Ascending aorta (tissue), 2 donors: Measurements from ENCODE around the gene FAM200A. TPM values are rescaled to one million over a fixed set of nuclear protein-coding genes. Genes with fewer than 3 reads are reported as not detected.
"Not testable (repeated sequence)": the region's sequence is repeated elsewhere in the genome, so short reads cannot be mapped to it uniquely, and the experiment has no call there.

Experiments used
- DNase-seq, 2 donors: peaks; one replicate each; pipeline ENCODE4 v3.0.0-alpha.2; 2019; ENCODE audit warnings: low spot score in 2 of 2
- H3K27ac ChIP-seq, 2 donors: fragments of 200-600 bp; sonication (generic); one replicate each; pipeline ENCODE4 v1.5.1; 2016 to 2017; ENCODE audit warnings: mild to moderate bottlenecking in 1 of 2
- H3K27me3 ChIP-seq: fragments of 200-600 bp; sonication (generic); one replicate; pipeline ENCODE4 v1.5.1; 2017
- H3K36me3 ChIP-seq, 2 donors: fragments of 200-600 bp; sonication (generic); one replicate each; pipeline ENCODE4 v1.5.1; 2016
- H3K4me1 ChIP-seq, 2 donors: fragments of 200-600 bp; sonication (generic); one replicate each; pipeline ENCODE4 v1.5.1; 2016 to 2017; ENCODE audit warnings: mild to moderate bottlenecking in 1 of 2
- H3K4me3 ChIP-seq, 2 donors: fragments of 200-600 bp; sonication (generic); one replicate each; pipeline ENCODE4 v1.5.1; 2016 to 2017; ENCODE audit warnings: mild to moderate bottlenecking in 1 of 2
- H3K9me3 ChIP-seq, 2 donors: fragments of 200-600 bp; sonication (generic); one replicate each; pipeline ENCODE4 v1.5.1; 2016
- intact Hi-C: fragments of 100-400 bp; cut with DNase I; formaldehyde crosslinking; loops from one replicate; pipeline ENCODE4 v1.15.1; 2023
- total RNA-seq: library from RNA; depleted of rRNA; stranded (reverse); fragments of >200 nt; gene quantifications from one replicate; pipeline ENCODE4 v1.1.0, GENCODE V29; 2016
- TF ChIP-seq, protein P1 (sequence below), 3 experiments: fragments of 200-600 bp in 2 of 3; fragments of 450-650 bp in 1 of 3; sonication (generic) in 2 of 3; IDR thresholded peaks; one replicate each; pipeline ENCODE4 v1.5.1; 2016 to 2019; ENCODE audit warnings: antibody characterized with exemption in 3 of 3, mild to moderate bottlenecking in 1 of 3, moderate library complexity in 1 of 3

FAM200A gene
- total RNA-seq, 1 donor from 2014 or later: 0.64 TPM

DNA sequence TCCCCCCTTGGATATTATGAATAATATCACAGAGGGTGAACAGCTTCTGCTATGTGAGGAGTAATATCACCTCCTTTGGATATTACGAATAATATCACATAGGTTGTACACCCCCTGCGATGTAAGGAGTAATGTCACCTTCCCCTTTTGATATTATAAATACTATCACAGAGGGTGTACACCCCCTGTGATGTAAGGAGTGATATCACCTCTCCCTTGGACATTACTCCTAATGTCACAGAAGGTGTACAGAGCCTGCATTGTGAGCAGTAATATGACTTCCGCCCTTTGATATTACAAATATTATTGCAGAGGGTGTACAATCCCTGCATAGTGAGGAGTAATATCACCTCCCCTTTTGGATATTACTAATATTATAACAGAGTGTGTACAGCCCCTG is 37.0 kb upstream of the FAM200A start:
- Histone ChIP-seq H3K27me3 (no peaks in the 10 kb centered on the region), H3K4me1 (no peaks in the 10 kb centered on the region), H3K27ac (no peak overlapping the region), H3K36me3 (no peaks in the 10 kb centered on the region), H3K9me3 (no peaks in the 10 kb centered on the region), H3K4me3 (no peak overlapping the region)
- DNase-seq: no peak
- intact Hi-C loops: no loop called here
- TF ChIP-seq, protein P1, sequence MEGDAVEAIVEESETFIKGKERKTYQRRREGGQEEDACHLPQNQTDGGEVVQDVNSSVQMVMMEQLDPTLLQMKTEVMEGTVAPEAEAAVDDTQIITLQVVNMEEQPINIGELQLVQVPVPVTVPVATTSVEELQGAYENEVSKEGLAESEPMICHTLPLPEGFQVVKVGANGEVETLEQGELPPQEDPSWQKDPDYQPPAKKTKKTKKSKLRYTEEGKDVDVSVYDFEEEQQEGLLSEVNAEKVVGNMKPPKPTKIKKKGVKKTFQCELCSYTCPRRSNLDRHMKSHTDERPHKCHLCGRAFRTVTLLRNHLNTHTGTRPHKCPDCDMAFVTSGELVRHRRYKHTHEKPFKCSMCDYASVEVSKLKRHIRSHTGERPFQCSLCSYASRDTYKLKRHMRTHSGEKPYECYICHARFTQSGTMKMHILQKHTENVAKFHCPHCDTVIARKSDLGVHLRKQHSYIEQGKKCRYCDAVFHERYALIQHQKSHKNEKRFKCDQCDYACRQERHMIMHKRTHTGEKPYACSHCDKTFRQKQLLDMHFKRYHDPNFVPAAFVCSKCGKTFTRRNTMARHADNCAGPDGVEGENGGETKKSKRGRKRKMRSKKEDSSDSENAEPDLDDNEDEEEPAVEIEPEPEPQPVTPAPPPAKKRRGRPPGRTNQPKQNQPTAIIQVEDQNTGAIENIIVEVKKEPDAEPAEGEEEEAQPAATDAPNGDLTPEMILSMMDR (IDR thresholded peaks at IDR 0.05): no peak

DNA sequence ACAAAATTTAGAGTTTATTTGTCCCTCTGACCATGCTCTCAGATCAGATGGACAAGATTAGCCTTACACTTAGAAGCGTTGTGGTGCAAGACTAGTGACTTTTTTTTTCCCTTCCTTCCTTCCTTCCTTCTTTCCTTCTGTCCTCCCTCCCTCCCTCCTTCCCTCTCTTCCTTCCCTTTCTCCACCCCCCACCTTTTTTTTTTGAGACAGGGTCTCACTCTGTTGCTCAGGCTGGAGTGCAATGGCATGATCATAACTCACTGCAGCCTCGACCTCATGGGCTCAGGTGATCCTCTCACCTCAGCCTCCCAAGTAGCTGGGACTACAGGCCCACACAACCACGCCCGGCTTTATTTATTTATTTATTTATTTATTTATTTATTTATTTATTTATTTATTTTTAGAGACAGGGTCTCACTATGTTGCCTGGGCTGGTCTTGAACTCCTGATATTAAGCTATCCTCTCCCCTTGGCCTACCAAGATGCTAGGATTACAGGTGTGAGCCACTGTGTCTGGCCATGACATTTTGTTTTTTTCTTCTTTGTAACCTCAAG is 28.9 kb upstream of the FAM200A start:
- DNase-seq, H3K36me3 ChIP-seq, H3K9me3 ChIP-seq, H3K27me3 ChIP-seq, H3K4me1 ChIP-seq, intact Hi-C loops, H3K27ac ChIP-seq: not testable (repeated sequence)
- peak overlapping the region; percentile 80 to 87 for H3K4me3 ChIP-seq

DNA sequence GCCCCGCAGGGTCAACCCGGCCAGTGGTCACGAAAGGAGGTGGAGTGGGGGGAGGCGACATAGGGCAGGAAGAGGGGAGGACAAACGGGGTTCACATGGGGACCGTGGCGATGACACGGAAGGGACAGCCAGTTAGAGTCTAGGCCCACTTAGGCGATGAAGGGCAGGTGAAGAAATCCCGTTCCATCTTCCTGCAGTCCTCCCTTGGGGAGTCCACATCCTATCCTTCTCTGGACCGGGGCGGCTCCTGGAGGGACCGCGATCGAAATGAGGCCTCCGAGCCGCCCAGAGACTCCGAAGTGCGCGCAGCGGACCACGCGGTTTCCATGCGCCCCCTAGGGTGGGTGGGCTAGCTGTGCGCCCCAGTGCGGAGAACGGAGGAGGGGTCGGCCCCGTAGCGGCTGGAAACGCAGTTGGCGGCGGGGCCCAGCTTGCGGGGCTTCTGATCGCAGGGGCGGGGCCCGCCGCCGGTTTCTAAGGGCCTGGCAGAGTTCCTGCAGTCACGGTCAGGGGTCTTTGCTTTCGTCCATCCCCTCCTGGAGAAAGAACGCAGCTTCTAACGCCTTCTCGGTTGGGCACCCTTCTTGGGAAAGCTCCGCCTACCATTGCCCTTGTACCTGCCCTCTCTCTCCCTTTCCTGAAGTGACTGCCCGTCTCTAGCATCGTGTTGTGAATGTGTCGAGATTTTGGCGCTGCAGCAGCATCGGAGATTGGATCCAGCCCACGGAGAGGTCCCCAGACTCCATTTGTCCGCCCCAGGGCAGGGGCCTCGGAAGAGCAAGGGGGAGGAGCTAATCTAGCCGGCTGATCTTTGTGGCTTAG is 28.3 kb upstream of the FAM200A start:
- no peaks in the 10 kb centered on the region for H3K27me3 ChIP-seq
- H3K9me3 ChIP-seq: no peaks in the 10 kb centered on the region
- no peak for DNase-seq
- intact Hi-C loops: no loop called here
- H3K4me3 ChIP-seq: peak overlapping the region; percentile 80 to 87
- H3K36me3 ChIP-seq: no peaks in the 10 kb centered on the region
- peak overlapping the region in 1 of 2 donors; percentile 6 for H3K27ac ChIP-seq
- H3K4me1 ChIP-seq: no peaks in the 10 kb centered on the region
- TF ChIP-seq, protein P1 (IDR thresholded peaks at IDR 0.05): peak in 2 of 3 experiments; percentile 6 to 38

DNA sequence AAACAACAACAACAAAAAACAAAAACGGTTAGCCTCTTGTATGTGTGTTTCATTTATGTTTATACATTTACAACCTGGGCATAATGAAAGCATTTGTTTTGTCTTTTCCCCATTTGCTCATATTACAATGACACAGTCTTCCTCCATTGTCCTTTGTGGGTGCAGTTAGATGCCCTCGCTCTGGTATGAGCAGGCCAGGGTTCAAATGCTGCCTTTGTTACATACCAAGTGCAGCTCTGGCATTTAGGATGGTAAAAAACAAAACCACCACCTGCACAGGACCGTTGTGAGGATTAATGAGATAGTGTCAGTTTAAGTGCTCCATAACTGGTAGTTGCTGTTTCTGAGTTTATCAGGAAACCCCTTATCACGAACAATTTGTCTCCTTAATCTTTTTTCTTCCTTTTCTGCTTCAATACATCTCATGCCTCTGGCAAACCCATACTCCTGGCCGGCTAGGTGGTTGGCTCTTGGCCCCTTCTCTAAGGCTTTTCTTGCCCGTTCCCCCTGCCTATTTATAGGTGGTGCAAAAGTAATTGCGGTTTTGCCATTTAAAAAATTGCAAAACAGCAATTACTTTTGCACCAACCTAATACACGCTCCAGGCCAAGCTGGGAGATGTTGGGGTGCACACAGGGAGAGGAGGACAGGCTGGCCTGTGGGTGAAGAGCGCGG is 27.5 kb upstream of the FAM200A start:
- intact Hi-C loops: no loop called here
- Histone ChIP-seq H3K27ac (no peak overlapping the region), H3K4me3 (peak overlapping the region; percentile 80 to 87), H3K4me1 (no peaks in the 10 kb centered on the region), H3K36me3 (no peaks in the 10 kb centered on the region), H3K27me3 (no peaks in the 10 kb centered on the region), H3K9me3 (no peaks in the 10 kb centered on the region)
- no peak for DNase-seq
- TF ChIP-seq, protein P1 (IDR thresholded peaks at IDR 0.05): no peak

DNA sequence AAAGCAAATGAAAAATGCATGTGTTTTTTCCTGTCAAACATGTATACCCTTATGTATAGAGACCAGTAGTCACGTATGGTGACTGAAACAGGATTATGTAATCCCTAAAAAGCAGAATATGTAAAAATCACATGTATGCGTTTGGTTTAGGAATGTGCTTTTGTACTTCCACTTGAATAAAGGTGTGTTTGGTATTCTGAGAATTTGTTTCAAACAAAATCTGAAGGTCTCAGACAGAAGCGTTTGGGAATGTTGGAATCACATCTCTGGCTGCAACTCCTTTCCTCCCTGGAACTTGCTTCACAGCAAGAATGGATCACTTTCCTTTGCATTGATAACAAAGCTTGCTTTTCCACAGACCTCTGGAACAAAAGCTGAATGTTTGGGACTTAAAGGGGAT is 24.3 kb upstream of the FAM200A start:
- no peak overlapping the region for H3K27ac ChIP-seq
- TF ChIP-seq, protein P1 (IDR thresholded peaks at IDR 0.05): no peak
- peaks cover 9 to 29% of the 10 kb centered on the region in 2 donors for H3K36me3 ChIP-seq
- intact Hi-C loops: no loop called here
- no peaks in the 10 kb centered on the region for H3K9me3 ChIP-seq
- no peak for DNase-seq
- H3K4me1 ChIP-seq: no peaks in the 10 kb centered on the region
- no peak overlapping the region for H3K4me3 ChIP-seq
- no peaks in the 10 kb centered on the region for H3K27me3 ChIP-seq

DNA sequence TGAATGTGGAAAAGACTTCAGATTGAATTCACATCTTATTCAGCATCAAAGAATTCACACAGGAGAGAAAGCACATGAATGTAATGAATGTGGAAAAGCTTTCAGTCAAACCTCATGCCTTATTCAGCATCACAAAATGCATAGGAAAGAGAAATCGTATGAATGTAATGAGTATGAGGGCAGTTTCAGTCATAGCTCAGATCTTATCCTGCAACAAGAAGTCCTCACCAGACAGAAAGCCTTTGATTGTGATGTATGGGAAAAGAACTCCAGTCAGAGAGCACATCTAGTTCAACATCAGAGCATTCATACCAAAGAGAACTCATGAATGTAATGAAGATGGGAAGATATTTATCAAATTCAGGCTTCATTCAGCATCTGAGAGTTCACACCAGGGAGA is 21.3 kb upstream of the FAM200A start:
- H3K36me3 ChIP-seq: peaks cover 17 to 45% of the 10 kb centered on the region in 2 donors
- no peak for DNase-seq
- intact Hi-C loops: no loop called here
- no peak overlapping the region for H3K4me3 ChIP-seq
- no peaks in the 10 kb centered on the region for H3K27me3 ChIP-seq
- TF ChIP-seq, protein P1 (IDR thresholded peaks at IDR 0.05): no peak
- H3K27ac ChIP-seq: no peak overlapping the region
- no peaks in the 10 kb centered on the region for H3K4me1 ChIP-seq
- H3K9me3 ChIP-seq: no peaks in the 10 kb centered on the region
